K562 (cell line): ENCODE results near the gene GET4. TPM values are rescaled to one million over a fixed set of nuclear protein-coding genes. Genes with fewer than 3 reads are reported as not detected.

Experiments used
- CCAR2 ChIP-seq: fragments of 200-400 bp; formaldehyde crosslinking; IDR thresholded peaks from 2 replicates; pipeline ENCODE4 v1.6.1; 2017; ENCODE audit warnings: mild to moderate bottlenecking, low read depth, low read length
- CHAMP1 ChIP-seq: fragments of 450-650 bp; IDR thresholded peaks from 2 replicates; pipeline ENCODE4 v1.6.1; 2016; ENCODE audit warnings: mild to moderate bottlenecking
- CREB3 ChIP-seq: fragments of 450-650 bp; conservative IDR thresholded peaks from 2 replicates; pipeline ENCODE4 v1.6.1; 2016; ENCODE audit warnings: missing genetic modification characterization, low read depth, mild to moderate bottlenecking, missing compliant biosample characterization, moderate library complexity
- JUN ChIP-seq, 2 experiments: sonication (generic) in 1 of 2; formaldehyde crosslinking in 1 of 2; IDR thresholded peaks; 2 replicates each; pipeline versions ENCODE4 v1.6.1 to v1.8.0; 2012 to 2022; ENCODE audit warnings: borderline replicate concordance in 2 of 2, mild to moderate bottlenecking in 2 of 2, improper control_type of control experiment in 1 of 2, low read depth in 1 of 2, low read length in 1 of 2, missing genetic modification reagents in 1 of 2
- MED1 ChIP-seq: sonication (generic); formaldehyde crosslinking; IDR thresholded peaks from 2 replicates; pipeline ENCODE4 v1.8.1; 2023; ENCODE audit warnings: missing genetic modification reagents, borderline replicate concordance
- MTA2 ChIP-seq: fragments of 450-650 bp; IDR thresholded peaks from 2 replicates; pipeline ENCODE4 v1.6.1; 2016; ENCODE audit warnings: low read depth
- PHB2 ChIP-seq: fragments of 450-650 bp; IDR thresholded peaks from 2 replicates; pipeline ENCODE4 v1.6.1; 2017; ENCODE audit warnings: low read depth
- POLR2AphosphoS5 ChIP-seq: IDR thresholded peaks from 2 replicates; pipeline ENCODE4 v1.6.1; 2011; ENCODE audit warnings: mild to moderate bottlenecking, low read depth, low read length, moderate library complexity; ENCODE audit not compliant: control insufficient read depth, insufficient read depth
- RAD51 ChIP-seq: fragments of 450-650 bp; IDR thresholded peaks from 2 replicates; pipeline ENCODE4 v1.7.1; 2016; ENCODE audit warnings: low read depth, mild to moderate bottlenecking, borderline replicate concordance
- RCOR1 ChIP-seq, 2 experiments: IDR thresholded peaks; 2 replicates each; pipeline ENCODE4 v1.6.1; 2012; ENCODE audit warnings: low read depth in 2 of 2, low read length in 2 of 2, borderline replicate concordance in 1 of 2, improper control_type of control experiment in 1 of 2
- TAF1 ChIP-seq: IDR thresholded peaks from 2 replicates; pipeline ENCODE4 v1.6.1; 2011; ENCODE audit warnings: mild to moderate bottlenecking, low read length, moderate library complexity; ENCODE audit not compliant: insufficient read depth, control insufficient read depth, severe bottlenecking; ENCODE audit errors: extremely low read depth
- THRAP3 ChIP-seq: fragments of 450-650 bp; IDR thresholded peaks from 2 replicates; pipeline ENCODE4 v1.6.1; 2016; ENCODE audit warnings: mild to moderate bottlenecking, inconsistent platforms, borderline replicate concordance
- polyA plus RNA-seq, 8 experiments: library from polyadenylated mRNA; depleted of rRNA in 4 of 8; stranded (reverse) in 5 of 8; unstranded in 3 of 8; fragments of >200 nt; fragmentation: Nextera tagmentation in 2 of 8; fragmentation: Illumina TruSeq in 1 of 8; extraction: Ambion mirVana in 2 of 8; extraction: Trizol in 1 of 8; gene quantifications; 2 replicates each; pipeline versions ENCODE4 v1.2.1 to v1.2.3, GENCODE V29; 2011 to 2014; ENCODE audit warnings: inconsistent platforms in 1 of 8, missing spikeins in 1 of 8
- total RNA-seq, 7 experiments: library from RNA; depleted of rRNA in 6 of 7; stranded (reverse); fragments of >200 nt in 6 of 7; fragmentation: Illumina TruSeq in 2 of 7; extraction: Trizol in 2 of 7; gene quantifications; 2 replicates each; pipeline versions ENCODE4 v1.2.1 to v1.2.3, GENCODE V29; 2011 to 2021; ENCODE audit warnings: low replicate concordance in 1 of 7
- TF ChIP-seq, protein P1 (sequence below), 2 experiments: fragments of 450-650 bp in 1 of 2; sonication (generic) in 1 of 2; formaldehyde crosslinking in 1 of 2; IDR thresholded peaks; 2 replicates each; pipeline versions ENCODE4 v1.7.1 to v1.9.0; 2016 to 2022; ENCODE audit warnings: inconsistent platforms in 1 of 2, mild to moderate bottlenecking in 1 of 2, missing genetic modification reagents in 1 of 2

The GET4 gene
- total and polyA plus RNA-seq, 9 of the 15 experiments (the other 6 are each of a cell fraction or from before 2014, with no cell fraction given): 0.99 to 122 (median 40.4) TPM

DNA sequence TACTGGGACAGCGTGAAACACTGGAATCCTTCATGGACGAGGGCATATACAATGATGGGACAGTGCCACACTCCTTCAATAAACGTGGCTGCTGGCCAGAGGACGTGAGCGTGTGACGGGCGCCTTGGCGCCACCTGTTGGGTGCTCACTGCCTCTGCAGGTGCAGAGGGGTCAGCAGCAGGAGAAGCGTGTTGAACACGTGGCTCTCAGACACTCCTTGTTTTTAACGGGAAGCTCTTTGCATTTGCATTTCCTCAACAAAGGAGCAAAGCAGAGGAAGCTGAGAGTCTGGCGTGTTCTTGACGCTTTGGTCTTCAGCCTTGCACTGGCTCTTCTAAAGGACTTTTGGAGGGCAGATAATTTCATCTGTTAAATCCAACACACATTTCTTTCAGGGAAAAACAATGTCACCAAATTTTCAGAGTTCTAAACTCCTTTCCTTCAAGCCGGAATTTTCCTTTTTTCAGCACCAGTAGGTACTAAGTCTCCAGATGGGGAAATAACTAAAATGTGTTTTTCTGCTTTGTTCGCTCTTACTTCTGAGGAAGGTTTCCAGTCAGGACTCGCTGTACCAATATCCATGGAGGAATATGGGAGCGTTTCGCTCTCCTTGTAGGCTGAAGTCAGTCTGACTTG is 2.9 kb upstream of the GET4 start (continued):
- TF ChIP-seq TAF1 (peak; percentile 16), THRAP3 (0 out of 2 replicates have a peak, but pooled peaks have one; percentile 12), MED1 (CRISPR knock-in tag) (peak; percentile 58; the same call in 1 of the 2 replicates), RAD51 (peak; percentile 75; the same call in 1 of the 2 replicates), PHB2 (no peak), MTA2 (no peak), JUN (IDR thresholded peaks at IDR 0.05; ENCODE audit: borderline replicate concordance, low read depth, low read length) (peak; percentile 83; the same call in 1 of the 2 replicates), JUN (CRISPR knock-in tag; IDR thresholded peaks at IDR 0.05; ENCODE audit: borderline replicate concordance) (peak; percentile 95), CREB3 (peak; percentile 68), RCOR1 (IDR thresholded peaks at IDR 0.05; ENCODE audit: borderline replicate concordance in 1 of 2, low read depth in 2 of 2, low read length in 2 of 2) (peak in 1 of 2 experiments; percentile 80; a peak in 2 of 4 replicates), CCAR2 (no peak), POLR2AphosphoS5 (peak; percentile 57; the same call in 1 of the 2 replicates), CHAMP1 (peak; percentile 61; the same call in 1 of the 2 replicates)
- TF ChIP-seq, protein P1, sequence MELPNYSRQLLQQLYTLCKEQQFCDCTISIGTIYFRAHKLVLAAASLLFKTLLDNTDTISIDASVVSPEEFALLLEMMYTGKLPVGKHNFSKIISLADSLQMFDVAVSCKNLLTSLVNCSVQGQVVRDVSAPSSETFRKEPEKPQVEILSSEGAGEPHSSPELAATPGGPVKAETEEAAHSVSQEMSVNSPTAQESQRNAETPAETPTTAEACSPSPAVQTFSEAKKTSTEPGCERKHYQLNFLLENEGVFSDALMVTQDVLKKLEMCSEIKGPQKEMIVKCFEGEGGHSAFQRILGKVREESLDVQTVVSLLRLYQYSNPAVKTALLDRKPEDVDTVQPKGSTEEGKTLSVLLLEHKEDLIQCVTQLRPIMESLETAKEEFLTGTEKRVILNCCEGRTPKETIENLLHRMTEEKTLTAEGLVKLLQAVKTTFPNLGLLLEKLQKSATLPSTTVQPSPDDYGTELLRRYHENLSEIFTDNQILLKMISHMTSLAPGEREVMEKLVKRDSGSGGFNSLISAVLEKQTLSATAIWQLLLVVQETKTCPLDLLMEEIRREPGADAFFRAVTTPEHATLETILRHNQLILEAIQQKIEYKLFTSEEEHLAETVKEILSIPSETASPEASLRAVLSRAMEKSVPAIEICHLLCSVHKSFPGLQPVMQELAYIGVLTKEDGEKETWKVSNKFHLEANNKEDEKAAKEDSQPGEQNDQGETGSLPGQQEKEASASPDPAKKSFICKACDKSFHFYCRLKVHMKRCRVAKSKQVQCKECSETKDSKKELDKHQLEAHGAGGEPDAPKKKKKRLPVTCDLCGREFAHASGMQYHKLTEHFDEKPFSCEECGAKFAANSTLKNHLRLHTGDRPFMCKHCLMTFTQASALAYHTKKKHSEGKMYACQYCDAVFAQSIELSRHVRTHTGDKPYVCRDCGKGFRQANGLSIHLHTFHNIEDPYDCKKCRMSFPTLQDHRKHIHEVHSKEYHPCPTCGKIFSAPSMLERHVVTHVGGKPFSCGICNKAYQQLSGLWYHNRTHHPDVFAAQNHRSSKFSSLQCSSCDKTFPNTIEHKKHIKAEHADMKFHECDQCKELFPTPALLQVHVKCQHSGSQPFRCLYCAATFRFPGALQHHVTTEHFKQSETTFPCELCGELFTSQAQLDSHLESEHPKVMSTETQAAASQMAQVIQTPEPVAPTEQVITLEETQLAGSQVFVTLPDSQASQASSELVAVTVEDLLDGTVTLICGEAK (IDR thresholded peaks at IDR 0.05): no peak; the same call in 1 of the 2 replicates
- TF ChIP-seq, protein P1 (CRISPR knock-in tag; IDR thresholded peaks at IDR 0.05): peak; percentile 83
